Stomach (tissue), 9 donors: ENCODE data around the gene OPHN1. TPM values are rescaled to one million over a fixed set of nuclear protein-coding genes. Genes with fewer than 3 reads are reported as not detected.

Source experiments
- DNase-seq, 2 donors: peaks; one replicate each; pipeline versions ENCODE4 v3.0.0 to v3.0.0-alpha.2; 2013 to 2019
- H3K27ac ChIP-seq, 5 donors: fragments of 200-600 bp in 4 of 5; sonication (generic) in 4 of 5; one replicate each; pipeline ENCODE4 v1.5.1; 2013 to 2019; ENCODE audit warnings: mild to moderate bottlenecking in 1 of 5, moderate library complexity in 1 of 5
- H3K27me3 ChIP-seq, 3 donors: fragments of 200-600 bp; sonication (generic); one replicate each; pipeline ENCODE4 v1.5.1; 2017 to 2019; ENCODE audit warnings: mixed run types in 1 of 3
- H3K36me3 ChIP-seq, 4 donors: fragments of 200-600 bp; sonication (generic); 1 replicate in 3 of 4; 2 replicates in 1 of 4; pipeline ENCODE4 v1.5.1; 2016 to 2019
- H3K4me1 ChIP-seq, 4 donors: fragments of 200-600 bp; sonication (generic); one replicate each; pipeline ENCODE4 v1.5.1; 2016 to 2019
- H3K4me3 ChIP-seq, 4 donors: fragments of 200-600 bp; sonication (generic) in 3 of 4; one replicate each; pipeline ENCODE4 v1.5.1; 2016 to 2019; ENCODE audit warnings: mild to moderate bottlenecking in 1 of 4
- H3K9me3 ChIP-seq, 4 donors: fragments of 200-600 bp; sonication (generic); one replicate each; pipeline ENCODE4 v1.5.1; 2016 to 2019
- CTCF ChIP-seq, 7 experiments: fragments of 450-650 bp in 4 of 7; fragments of 200-600 bp in 3 of 7; sonication (generic) in 3 of 7; IDR thresholded peaks; one replicate each; pipeline ENCODE4 v1.5.1; 2016 to 2019; ENCODE audit warnings: antibody characterized with exemption in 7 of 7, control low read depth in 2 of 7, mild to moderate bottlenecking in 1 of 7
- EP300 ChIP-seq: sonication (generic); formaldehyde crosslinking; IDR thresholded peaks from one replicate; pipeline ENCODE4 v1.6.1; 2017; ENCODE audit warnings: antibody characterized with exemption
- POLR2A ChIP-seq, 4 donors: fragments of 450-650 bp; IDR thresholded peaks; one replicate each; pipeline ENCODE4 v1.6.1; 2016; ENCODE audit warnings: antibody characterized with exemption in 4 of 4, control low read depth in 2 of 4, mild to moderate bottlenecking in 1 of 4, moderate library complexity in 1 of 4
- POLR2AphosphoS5 ChIP-seq, 3 donors: sonication (generic); formaldehyde crosslinking; IDR thresholded peaks; one replicate each; pipeline ENCODE4 v1.6.1; 2016; ENCODE audit warnings: antibody characterized with exemption in 3 of 3
- WGBS, 5 donors: extraction: QIAGEN DNeasy Blood & Tissue Kit in 3 of 5; methylation state at CpG; one replicate each; pipeline versions ENCODE4 v1.1.5 to v1.1.7; 2013 to 2018; 5-methylcytosine and 5-hydroxymethylcytosine counted together
- intact Hi-C: fragments of 100-400 bp; cut with DNase I; formaldehyde crosslinking; loops from one replicate; pipeline ENCODE4 v1.15.1; 2023; ENCODE audit warnings: low total_unique reads
- polyA plus RNA-seq, 3 donors: library from polyadenylated mRNA; stranded (reverse); fragments of 200-250 nt; gene quantifications; one replicate each; pipeline ENCODE4 v1.2.3, GENCODE V29; 2013
- total RNA-seq, 5 donors: library from RNA; depleted of rRNA; stranded (reverse); fragments of >200 nt; gene quantifications; one replicate each; pipeline versions ENCODE4 v1.1.0 to v1.2.3, GENCODE V29; 2014 to 2016
- donor health status: healthy with polysubstance abuse.
- donor health status: Bipolar disorder and iron deficiency.
- donor health status: healthy.

OPHN1 gene
- total and polyA plus RNA-seq, 8 donors = 0.78 to 76.4 (median 5.0) TPM

GRCh38 chrX:68429216-68429615 is 4.1 kb downstream of the OPHN1 start:
- DNase-seq = no peak
- Histone ChIP-seq H3K4me1 (peaks cover 0 to 22% (median 9%) of the 10 kb centered on the region in 4 donors), H3K36me3 (no peaks in the 10 kb centered on the region), H3K27ac (no peak overlapping the region), H3K9me3 (peaks cover 0 to 5% (median 0%) of the 10 kb centered on the region in 4 donors), H3K27me3 (peaks cover 0 to 7% (median 0%) of the 10 kb centered on the region in 3 donors), H3K4me3 (no peak overlapping the region)
- WGBS, 5 donors = 74 to 94% (median 91%) methylated on average over 10 of the region's 10 CpGs
- TF ChIP-seq CTCF (IDR thresholded peaks at IDR 0.05) = no peak
- TF ChIP-seq POLR2A (IDR thresholded peaks at IDR 0.05) = no peak
- no peak for TF ChIP-seq POLR2AphosphoS5 (IDR thresholded peaks at IDR 0.05)
- no peak for TF ChIP-seq EP300
- intact Hi-C loops = no loop called here

- peaks cover 0 to 20% (median 9%) of the 10 kb centered on the region in 4 donors for H3K4me1 ChIP-seq
- no peak for TF ChIP-seq POLR2A (IDR thresholded peaks at IDR 0.05)
- no peak for TF ChIP-seq CTCF (IDR thresholded peaks at IDR 0.05)
- H3K4me3 ChIP-seq = no peak overlapping the region
- H3K9me3 ChIP-seq = no peaks in the 10 kb centered on the region
- no peak for DNase-seq
- 71 to 92% (median 76%) methylated on average over 3 of the region's 3 CpGs for WGBS, 5 donors
- H3K27me3 ChIP-seq = peaks cover 0 to 2% (median 0%) of the 10 kb centered on the region in 3 donors
- intact Hi-C loops = no loop called here
- H3K27ac ChIP-seq = no peak overlapping the region
- no peaks in the 10 kb centered on the region for H3K36me3 ChIP-seq
Observed at GRCh38 chrX:68428431-68428830, 4.9 kb downstream of the OPHN1 start.

GRCh38 chrX:68424719-68425118 is 8.6 kb downstream of the OPHN1 start:
- H3K9me3 ChIP-seq = no peaks in the 10 kb centered on the region
- no peaks in the 10 kb centered on the region for H3K36me3 ChIP-seq
- no peaks in the 10 kb centered on the region for H3K27me3 ChIP-seq
- no peak overlapping the region for H3K4me3 ChIP-seq
- intact Hi-C loops = no loop called here
- no peak for DNase-seq
- H3K27ac ChIP-seq = no peak overlapping the region
- WGBS, 5 donors = 90 to 97% (median 93%) methylated on average over 1 of the region's 1 CpG
- TF ChIP-seq CTCF (IDR thresholded peaks at IDR 0.05) (no peak), EP300 (no peak), POLR2AphosphoS5 (IDR thresholded peaks at IDR 0.05) (no peak), POLR2A (IDR thresholded peaks at IDR 0.05) (no peak)
- H3K4me1 ChIP-seq = no peaks in the 10 kb centered on the region

- Histone ChIP-seq H3K9me3 (no peaks in the 10 kb centered on the region), H3K4me1 (no peaks in the 10 kb centered on the region), H3K27me3 (no peaks in the 10 kb centered on the region), H3K36me3 (no peaks in the 10 kb centered on the region), H3K27ac (no peak overlapping the region), H3K4me3 (no peak overlapping the region)
- no peak for TF ChIP-seq POLR2AphosphoS5 (IDR thresholded peaks at IDR 0.05)
- no peak for TF ChIP-seq POLR2A (IDR thresholded peaks at IDR 0.05)
- TF ChIP-seq CTCF (IDR thresholded peaks at IDR 0.05) = no peak
- no peak for TF ChIP-seq EP300
- intact Hi-C loops = no loop called here
- no peak for DNase-seq
Observed at GRCh38 chrX:68422478-68422877, 10.8 kb downstream of the OPHN1 start.
